NCI-H460 (cell line): ENCODE results near the gene GBE1. TPM values are rescaled to one million over a fixed set of nuclear protein-coding genes. Genes with fewer than 3 reads are reported as not detected.
A peak's percentile ranks its signal among the peaks of the same experiment; 100 is the strongest.
"Not testable (repeated sequence)": the region's sequence is repeated elsewhere in the genome, so short reads cannot be mapped to it uniquely, and the experiment has no call there.

ENCODE experiments used
- DNase-seq: peaks from one replicate; pipeline ENCODE4 v3.0.0-alpha.2; 2016; ENCODE audit warnings: low read depth; ENCODE audit errors: extremely low read depth
- total RNA-seq: library from RNA; depleted of rRNA; stranded (reverse); fragments of >200 nt; shearing (Covaris generic); gene quantifications from 2 replicates; pipeline ENCODE4 v1.2.3, GENCODE V29; 2014

The GBE1 gene
- total RNA-seq, 1 experiment from 2014 or later = 78.5 TPM

DNA sequence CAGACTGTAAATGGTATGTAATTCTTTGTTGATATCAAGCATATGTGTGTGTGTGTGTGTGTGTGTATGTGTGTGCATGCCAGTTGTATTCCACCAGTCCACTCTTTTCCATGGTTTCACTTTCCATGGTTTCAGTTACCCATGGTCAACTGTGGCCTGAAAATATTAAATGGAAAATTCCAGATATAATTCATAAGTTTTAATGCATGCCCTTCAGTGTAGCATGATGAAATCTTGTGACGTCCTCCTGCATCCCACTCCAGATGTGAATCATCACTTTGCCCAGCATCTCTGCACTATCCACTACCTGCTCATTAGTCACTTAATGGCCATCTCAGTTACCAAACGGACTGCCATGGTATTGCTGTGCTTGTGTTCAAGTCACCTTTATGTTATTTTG is 215.9 kb downstream of the GBE1 start:
- no peak for DNase-seq

DNA sequence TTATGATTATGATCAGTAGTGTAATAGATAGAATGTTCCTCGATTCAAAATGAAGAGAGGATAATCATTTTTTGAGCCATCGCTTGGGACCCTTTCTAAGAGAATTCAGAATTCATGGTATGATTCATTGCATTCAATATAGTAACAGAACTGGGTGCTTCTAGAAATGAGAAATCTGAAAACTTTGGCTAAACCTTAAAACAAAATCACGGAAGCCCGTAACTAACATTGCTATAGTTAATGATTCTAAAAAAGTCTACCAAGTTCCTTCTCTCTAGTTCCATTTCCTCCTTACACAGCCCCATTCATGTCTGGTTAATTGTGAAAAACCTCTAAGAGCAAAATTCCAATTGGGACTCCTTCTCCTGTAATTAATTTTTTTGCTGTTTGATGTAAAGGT is 217.1 kb downstream of the GBE1 start:
- DNase-seq = no peak

DNA sequence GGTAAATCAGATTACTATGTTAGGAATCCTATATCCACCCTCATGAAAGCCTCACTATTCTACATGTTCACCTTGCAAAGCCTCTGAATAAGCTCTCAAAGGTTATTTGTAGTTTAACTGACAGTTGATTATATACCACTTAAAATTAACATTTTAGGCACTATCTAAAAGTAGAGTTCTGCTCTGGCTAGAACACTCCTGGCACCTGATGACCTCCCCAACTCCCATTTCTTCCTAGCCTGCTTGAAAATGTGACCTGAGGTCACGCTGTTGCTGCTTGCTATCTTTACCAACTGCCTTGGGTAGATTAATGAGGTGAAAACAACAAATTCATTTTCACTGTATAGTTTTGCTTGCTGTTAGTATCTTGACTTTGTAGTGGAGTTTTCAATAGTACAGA is 220.7 kb downstream of the GBE1 start:
- DNase-seq = no peak

DNA sequence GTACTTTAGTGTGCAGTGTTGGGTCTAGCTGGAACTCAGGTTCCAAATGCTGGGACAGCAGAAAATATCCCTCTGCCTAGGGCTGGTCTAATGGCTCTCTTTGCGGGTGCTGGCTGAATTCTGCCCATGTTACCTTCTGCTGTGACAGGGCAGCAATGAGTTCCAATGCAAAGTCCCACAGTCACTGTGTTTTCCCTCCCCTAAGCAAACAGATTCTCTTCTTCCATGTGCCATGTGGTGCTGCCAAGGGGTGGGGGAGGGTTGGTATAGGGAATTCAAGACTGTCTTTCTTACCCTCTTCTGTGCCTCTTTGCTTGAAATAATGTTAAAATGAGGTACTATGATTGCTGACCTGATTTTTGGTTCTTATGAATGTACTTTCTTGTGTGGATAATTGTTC is 229.6 kb downstream of the GBE1 start:
- DNase-seq = no peak

DNA sequence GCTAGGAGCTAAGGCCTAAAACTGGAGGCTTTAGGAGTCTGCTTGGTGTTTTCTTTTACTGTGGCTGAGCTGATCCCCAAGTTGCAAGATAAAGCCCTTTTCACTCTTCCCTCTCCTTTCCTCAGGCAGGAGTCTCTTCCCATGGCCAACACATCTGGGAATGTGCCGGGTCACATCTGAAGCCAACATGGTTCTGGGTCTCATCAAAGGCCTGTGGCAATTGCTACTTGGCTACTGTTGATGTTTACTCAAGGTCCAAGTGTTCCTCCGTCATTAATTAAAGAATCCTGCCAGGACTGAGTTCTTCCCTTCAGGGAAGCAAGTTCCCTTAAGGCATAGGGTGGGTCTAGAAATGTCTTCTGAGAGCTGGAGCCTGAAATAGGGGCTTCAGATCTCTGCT is 230.2 kb downstream of the GBE1 start:
- no peak for DNase-seq

DNA sequence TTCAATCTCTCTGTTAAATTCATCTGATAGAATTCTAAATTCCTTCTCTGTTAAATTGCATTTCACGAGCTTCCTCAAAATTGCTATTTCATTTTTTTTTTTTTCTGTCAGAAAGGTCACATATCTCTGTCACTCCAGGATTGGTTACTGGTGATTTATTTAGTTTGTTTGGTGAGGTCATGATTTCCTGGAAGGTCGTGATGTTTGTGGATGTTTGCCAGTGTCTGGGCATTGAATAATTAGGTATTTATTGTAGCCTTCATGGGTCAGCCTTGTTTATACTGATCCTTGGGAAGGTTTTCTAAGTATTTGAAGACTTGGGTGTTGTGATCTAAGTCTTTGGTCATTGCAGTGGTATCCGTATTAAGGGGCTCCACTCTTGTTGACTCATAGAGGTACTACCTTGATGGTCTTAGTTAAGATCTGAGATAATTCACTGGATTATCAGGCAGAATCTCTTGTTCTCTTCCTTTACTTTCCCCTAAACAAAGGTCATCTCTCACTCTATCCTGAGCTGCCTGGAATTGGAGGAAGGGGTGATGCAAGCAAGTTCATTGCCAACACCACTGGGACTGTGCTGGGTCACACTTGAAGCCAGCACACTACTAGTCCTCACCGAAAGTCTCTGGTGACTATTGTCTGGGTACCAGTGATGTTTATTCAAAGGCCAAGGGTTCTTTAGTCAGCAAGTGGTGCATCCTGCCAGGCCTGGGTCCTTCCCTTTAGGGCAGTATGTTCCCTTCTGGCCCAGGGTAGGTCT is 231.1 kb downstream of the GBE1 start:
- DNase-seq = no peak

DNA sequence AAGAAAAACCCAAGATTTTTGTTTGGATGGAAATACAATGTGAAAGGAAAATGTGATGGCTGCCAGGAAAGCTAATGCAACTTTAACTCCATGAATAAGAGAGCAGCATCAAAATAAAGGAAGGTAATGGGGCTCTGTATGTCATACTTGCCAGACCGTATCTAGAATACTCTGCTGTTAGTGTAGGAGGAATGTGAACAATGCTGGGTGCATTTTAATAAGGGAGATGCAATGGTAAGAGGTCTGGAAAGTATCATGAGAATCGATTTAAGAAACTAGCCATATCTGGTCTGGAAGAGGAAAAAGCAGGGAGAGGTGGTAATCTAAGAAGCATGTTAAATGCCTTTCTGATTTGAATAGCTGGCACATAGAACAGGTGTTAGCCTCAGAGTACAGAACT is 239.6 kb downstream of the GBE1 start:
- no peak for DNase-seq

DNA sequence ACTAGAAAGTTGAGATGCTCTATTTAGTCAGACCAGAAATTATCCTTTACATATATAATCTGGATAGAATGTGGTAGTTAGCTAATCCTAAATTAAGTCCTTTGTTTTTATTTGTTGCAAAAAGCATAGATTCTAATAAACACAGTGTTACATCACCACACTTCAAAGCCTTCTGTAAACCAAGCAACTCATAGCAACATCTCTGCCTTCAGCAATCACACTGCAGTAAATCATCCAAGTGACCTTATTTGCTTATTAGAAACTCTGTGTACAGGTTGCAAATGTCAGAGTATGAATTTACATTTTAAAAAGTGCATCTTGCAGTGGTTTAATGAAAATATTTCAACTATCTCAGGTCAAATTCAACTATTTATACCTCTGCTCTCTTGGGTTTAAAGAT is 242.5 kb downstream of the GBE1 start:
- no peak for DNase-seq

DNA sequence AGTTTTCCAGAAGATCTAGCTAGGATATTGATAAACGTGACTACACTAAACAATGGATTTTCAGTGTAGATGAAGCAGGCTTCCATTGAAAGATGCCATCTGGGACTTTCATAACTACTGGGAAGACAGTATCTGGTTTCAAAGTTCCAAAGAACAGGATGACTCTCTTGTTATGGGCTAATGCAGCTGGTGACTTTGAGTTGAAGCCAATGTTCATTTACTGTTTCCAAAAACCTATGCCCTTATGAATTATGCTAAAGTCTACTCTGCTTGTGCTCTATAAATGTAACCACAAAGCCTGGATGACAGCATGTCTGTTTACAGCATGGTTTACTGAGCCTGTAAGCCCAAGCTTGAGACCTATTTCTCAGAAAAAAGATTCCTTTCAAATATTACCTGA is 245.4 kb downstream of the GBE1 start:
- DNase-seq = no peak

DNA sequence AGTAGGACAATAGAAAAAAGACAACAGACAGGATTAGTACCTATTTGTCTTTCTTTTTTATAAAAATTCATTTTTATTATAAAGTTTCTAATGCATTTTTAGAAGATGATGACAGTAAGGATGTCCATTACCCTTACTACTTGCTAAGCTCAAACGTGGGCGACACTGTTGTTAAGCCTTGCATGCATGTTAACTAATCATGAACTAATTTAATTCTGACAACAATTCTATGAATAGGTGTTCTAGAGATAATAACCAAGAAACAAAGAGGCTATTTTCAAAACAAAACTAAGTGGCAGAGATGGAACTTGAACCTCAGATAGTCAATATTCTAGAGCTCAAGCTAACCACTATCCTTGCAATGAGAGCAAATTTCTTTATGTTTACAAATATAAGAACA is 247.9 kb downstream of the GBE1 start:
- no peak for DNase-seq

DNA sequence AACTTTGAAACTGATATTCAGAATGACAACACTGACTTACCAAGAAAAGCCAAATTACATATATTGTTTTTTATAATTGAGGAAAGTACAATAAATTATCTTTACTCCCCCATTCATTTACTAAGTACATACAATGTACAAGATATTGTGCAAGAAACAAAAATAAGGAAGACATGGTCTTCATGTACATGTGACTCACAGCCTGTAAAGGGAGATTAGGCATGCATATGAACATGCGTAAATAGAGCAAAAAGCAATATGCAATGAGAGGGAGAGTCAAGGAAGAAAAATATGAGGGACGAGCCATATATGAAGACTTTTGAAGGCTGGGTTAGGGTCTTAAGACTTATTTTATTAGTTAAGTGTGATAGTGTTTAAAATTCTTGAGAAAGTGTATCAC is 258.4 kb downstream of the GBE1 start:
- DNase-seq = no peak

DNA sequence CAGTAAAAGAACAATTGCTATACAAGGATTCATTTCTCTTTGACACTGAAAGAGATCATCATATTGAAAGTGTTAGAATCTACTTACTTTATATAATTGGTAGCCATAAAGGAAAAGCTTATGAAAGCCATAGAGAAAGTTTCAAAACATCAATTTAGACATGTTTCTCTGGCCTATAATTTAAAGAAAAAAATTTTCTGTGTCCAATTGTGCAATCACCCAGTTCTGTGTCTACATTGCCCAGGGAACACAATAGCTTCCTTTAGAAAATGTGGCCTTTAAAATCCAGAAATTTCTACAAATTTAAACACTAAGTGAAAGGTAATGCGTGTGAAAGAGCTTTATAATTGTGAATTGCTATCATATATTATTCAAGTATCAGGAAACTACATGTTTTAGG is 259.2 kb downstream of the GBE1 start:
- no peak for DNase-seq

DNA sequence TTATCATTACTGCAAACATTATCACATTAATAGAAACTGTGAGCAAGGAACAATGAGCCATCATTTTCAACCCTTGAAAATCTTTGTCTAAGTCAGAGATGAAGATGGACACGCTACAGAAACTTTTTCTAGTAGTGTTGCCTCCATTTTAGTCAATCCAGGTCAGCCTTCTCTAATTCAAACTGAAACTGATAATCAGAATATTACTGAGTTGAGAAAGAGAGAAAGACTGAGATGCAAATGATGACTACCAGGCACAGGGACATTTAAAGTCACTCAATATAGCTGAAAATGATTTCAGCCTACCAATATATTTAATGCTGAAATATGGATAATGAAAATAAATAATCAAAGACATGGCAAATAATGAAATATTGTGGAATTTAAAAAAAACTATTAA is 261.4 kb downstream of the GBE1 start:
- DNase-seq = no peak

DNA sequence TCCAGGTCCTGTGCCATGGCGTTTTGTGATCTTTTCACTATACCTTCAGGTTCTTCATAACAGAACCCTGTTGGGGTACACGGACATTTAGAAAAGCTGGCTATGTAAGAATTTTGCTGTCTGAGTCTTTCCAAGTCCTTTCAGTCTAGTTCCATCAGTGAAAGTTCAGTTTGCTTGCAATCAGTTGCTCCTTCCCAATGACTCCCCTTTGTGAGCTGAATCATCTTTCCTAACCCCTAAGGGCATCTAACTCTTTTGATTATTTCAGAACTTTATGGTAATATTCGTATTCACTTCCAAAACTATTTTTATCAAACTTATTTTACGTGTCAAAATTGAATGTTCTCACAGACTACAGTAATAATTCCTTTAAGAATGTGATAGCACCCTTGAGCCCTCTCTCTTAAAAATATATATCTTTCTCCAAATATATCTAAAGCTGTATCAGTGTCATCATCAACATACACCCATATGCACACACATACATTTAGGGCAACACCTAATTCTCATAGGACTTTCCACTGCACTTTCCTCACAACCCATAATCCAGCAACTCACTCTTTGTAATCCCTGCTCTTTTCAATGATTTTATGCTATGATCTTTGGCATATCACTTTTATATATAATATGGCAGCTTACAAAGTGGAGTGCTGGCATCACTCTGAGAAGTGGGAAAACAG is 263.7 kb downstream of the GBE1 start:
- no peak for DNase-seq

DNA sequence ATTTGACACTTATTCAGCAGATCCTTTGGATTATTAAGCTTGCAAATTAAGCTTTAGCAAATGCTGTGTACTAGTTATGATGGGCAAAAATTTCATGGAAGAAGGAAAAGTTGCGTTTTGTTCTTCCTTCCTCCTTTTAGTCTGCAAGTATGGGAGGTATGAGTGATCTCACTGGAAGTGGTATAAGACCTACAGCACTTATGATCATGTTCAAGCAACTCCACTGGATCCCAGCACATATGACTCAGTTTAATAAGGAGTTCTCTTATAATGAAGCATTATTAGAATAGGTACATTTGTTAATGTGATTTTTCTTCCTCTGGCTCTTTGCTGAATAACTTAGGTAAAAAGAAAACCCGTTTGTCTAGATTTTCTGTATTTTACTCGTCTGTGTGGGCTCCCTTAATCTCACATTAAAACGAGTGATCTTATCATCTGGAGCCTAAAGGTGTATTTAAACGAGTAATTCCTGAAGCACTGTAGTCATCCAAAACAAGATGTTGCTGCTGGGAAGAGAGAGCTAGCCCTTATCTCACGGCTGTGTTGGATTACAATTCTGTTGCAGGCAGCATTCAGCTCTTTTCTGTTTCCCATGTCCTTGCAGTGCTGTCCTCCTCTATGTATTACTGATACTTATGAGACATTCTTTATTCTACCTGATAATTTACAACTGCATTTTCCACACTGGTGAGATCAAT is 264.9 kb downstream of the GBE1 start:
- DNase-seq = no peak

DNA sequence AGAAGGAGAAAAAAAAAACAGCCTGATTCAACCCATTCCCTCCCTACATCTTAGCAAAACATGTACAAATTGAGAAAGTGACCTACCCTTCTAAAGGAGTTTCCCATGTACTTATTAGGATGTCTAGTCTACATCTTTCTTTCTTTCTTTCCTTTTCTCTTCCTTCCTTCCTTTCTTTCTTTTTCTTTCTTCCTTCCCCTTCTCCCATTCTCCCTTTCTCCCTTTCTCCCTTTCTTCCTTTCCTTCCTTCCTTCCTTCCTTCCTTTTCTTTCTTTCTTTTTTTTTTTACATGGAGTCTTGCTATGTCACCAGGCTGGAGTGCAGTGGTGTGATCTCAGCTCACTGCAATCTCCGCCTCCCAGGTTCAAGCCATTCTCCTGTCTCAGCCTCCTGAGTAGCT is 269.0 kb downstream of the GBE1 start:
- not testable (repeated sequence) for DNase-seq

DNA sequence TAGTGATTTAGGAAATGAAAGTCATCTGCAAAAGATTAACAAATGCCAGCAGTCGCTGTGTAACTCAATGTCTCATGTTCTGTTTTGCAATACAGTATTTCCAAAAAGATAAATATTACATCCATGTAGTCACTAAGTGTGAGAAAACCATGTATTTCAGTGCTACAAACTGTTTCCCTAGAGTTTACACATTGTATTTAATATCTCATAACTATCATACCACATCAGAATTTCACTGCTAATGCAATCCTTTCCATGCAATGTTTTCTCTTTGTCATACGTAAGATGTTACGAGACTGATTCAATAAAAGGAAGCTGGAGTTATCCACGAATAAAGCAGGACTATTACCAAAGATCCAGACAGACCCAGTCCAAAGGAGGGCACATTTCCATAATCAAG is 269.4 kb downstream of the GBE1 start:
- no peak for DNase-seq

DNA sequence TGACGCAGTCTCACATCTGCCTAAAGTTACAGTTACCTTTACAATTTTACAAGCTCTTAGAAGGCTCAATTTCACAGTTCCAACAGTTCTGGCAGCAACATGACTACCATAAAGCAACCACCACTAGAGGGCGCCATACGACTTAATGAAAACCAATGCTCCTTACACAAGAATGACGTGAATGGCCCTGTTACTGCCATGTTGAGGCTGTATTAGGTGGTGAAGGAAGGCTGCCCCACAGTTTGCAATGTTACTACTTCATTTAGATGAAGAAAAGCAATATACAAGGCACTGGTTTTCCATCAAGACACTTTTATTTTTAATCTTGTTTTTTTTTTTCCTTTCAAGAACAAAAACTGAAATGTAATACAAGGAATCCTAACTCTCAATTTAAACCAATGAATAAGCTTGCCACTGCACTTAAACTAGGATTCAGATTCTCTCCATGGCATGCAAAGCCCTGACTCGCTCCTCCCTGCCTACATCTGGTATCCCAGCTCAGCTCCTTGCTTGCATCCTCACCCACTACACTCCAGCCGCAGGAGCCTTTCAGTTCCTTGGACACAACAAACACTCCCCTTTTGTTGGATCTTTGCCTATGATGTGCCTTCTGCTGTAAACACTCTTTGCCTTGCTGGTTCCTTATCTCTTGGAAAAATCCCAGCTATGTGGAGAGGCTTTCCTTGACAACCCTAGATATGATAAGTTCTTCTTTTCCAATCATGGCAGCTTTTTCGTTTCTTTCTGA is 270.7 kb downstream of the GBE1 start:
- peak; percentile 73 for DNase-seq

DNA sequence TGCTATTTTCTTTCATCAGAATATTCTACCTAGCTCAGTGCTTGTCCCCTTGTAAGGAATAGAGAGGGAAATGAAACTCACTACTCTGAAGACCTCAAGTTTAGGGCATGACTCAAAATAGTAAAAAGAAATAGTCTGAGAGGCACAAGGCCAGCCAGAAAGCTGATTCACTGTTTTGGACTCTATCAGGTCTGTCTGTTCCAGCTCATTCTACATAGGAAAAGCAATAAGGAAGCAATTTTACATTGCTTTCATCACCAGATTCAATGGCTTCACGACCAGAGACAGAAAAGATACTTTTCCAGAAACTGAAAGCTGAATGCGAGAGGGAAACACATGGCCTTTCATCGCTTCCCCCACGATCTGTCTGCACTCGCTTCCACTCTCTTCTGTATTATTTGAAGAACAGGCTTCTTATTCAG is 276.0 kb downstream of the GBE1 start:
- DNase-seq = no peak

DNA sequence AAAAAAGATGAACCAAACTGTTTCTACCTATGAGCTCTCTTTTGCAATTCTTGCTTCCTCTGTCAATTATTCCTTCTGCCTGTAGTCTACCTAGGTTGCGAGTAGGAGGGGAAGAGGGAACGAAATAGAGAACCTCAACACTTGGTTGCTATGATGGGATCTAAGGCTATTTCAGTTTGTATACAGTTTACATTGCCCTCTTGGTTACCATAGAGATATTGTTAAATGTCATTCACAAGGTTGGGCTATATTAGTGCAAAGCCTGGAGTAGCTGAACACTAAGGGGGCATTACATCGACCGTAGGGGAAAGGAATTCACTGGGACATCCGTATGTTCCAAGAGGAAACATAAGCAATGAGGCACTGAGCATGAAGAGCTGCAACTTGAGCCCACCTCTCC is 276.9 kb downstream of the GBE1 start:
- DNase-seq = no peak

DNA sequence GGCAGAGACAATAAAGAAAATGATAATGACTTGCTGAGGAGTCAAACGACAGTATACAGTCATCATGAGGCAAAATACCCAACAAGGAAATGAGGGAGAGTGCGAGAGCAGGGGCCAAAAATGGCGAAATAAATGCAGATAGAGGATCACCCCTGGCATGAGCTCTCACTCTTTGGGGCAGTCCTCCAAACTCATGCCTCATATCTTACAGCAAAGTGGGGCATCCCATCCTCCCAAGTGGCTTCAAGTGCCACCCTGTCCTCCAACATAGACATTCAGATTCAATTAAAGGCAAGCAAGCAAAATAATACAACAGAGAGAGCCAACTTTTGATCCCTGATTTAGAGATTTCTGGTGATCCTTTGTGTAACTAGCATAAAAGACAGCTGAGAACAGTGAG is 278.4 kb downstream of the GBE1 start:
- DNase-seq = no peak
